GM10248 (cell line): Measurements from ENCODE around the gene SLC1A4.
A peak's percentile ranks its signal among the peaks of the same experiment; 100 is the strongest.

ENCODE experiments used
- CTCF ChIA-PET: fragments of 300-600 bp; sonication (Branson Sonifier 250); formaldehyde crosslinking; extraction: SDS; loops from one replicate; lab custom pipeline; 2021; ENCODE audit warnings: antibody characterized with exemption; lab: Yijun Ruan, JAX
- POLR2A ChIA-PET: fragments of 350-650 bp; sonication (Branson Sonifier 250); formaldehyde crosslinking; extraction: SDS; loops from one replicate; lab custom pipeline; 2020; ENCODE audit warnings: antibody characterized with exemption; lab: Yijun Ruan, JAX
- DNase-seq: peaks from one replicate; pipeline ENCODE4 v3.0.0; 2012; ENCODE audit errors: extremely low spot score
- CTCF ChIP-seq: IDR thresholded peaks from 2 replicates; pipeline ENCODE4 v1.5.1; 2012; ENCODE audit warnings: mild to moderate bottlenecking, low read depth; ENCODE audit errors: extremely low read depth, missing control alignments, control extremely low read depth

The SLC1A4 gene

GRCh38 chr2:64980183-64980582 lies 9.0 kb upstream of the SLC1A4 start:
- TF ChIP-seq CTCF, result no peak
- ChIA-PET CTCF (interaction anchor here (1.2 to 3.0 kb wide), 4 partner anchors 10 to 64 kb away, joined by 3 to 9 read pairs (median 6); partner anchors contain the start of gene SLC1A4), POLR2A (interaction anchor here (0.6 kb wide), 1 partner anchor 116 kb away, joined by 3 read pairs; no protein-coding TSS in a partner anchor)
- no peak for DNase-seq

GRCh38 chr2:64982311-64982857 lies 6.8 kb upstream of the SLC1A4 start:
- POLR2A ChIA-PET, result interaction anchor here (0.6 to 1.2 kb wide), 2 partner anchors 65 to 67 kb away, joined by 3 to 5 read pairs; no protein-coding TSS in a partner anchor
- CTCF ChIA-PET, result interaction anchor here (1.5 kb wide), 1 partner anchor 13 kb away, joined by 3 read pairs; no protein-coding TSS in a partner anchor
- TF ChIP-seq CTCF, result no peak
- peak; percentile 53 for DNase-seq

- ChIA-PET CTCF (interaction anchor here (1.5 kb wide), 1 partner anchor 13 kb away, joined by 3 read pairs; no protein-coding TSS in a partner anchor), POLR2A (interaction anchor here (0.6 to 1.2 kb wide), 2 partner anchors 66 to 67 kb away, joined by 3 to 5 read pairs; no protein-coding TSS in a partner anchor)
- no peak for DNase-seq
- no peak for TF ChIP-seq CTCF
Measured at GRCh38 chr2:64982932-64983331, 6.3 kb upstream of the SLC1A4 start.

GRCh38 chr2:64985447-64985846 lies 3.8 kb upstream of the SLC1A4 start:
- POLR2A ChIA-PET, result no interaction called here

GRCh38 chr2:64987001-64987955 lies 1.9 kb upstream of the SLC1A4 start:
- CTCF ChIA-PET, result interaction anchor here (1.0 to 8.5 kb wide), 5 partner anchors 9 to 75 kb away, joined by 3 to 92 read pairs (median 4); no protein-coding TSS in a partner anchor
- no peak for TF ChIP-seq CTCF
- POLR2A ChIA-PET, result interaction anchor here (0.6 to 3.1 kb wide), 14 partner anchors 8 to 660 kb away, joined by 3 to 28 read pairs (median 4); partner anchors contain the start of gene CEP68
- peak; percentile 58 for DNase-seq

More at GRCh38 chr2:64985447-64985846, 3.8 kb upstream of the SLC1A4 start:
- CTCF ChIA-PET, result interaction anchor here (1.1 to 1.3 kb wide), 3 partner anchors 14 to 70 kb away, joined by 3 to 10 read pairs (median 3); no protein-coding TSS in a partner anchor
- no peak for DNase-seq
- TF ChIP-seq CTCF, result no peak
